Endothelial cell of umbilical vein (primary cell): Measurements from ENCODE around the gene LGALS7. TPM values are rescaled to one million over a fixed set of nuclear protein-coding genes. Genes with fewer than 3 reads are reported as not detected.

ENCODE experiments used
- BruUV-seq: library from RNA; stranded (reverse); fragments of 400-500 nt; replicated peaks from 2 replicates; lab custom pipeline; 2021; lab: Mats Ljungman, UMichigan
- CTCF ChIA-PET: fragments of 300-600, 350-600 bp; sonication (Branson Sonifier 250); formaldehyde crosslinking; loops from one replicate; lab custom pipeline; 2021; ENCODE audit warnings: antibody characterized with exemption, inconsistent platforms; lab: Charles Lee
- POLR2A ChIA-PET: fragments of 300-600, 350-600 bp; sonication (Branson Sonifier 250); formaldehyde crosslinking; loops from one replicate; lab custom pipeline; 2021; ENCODE audit warnings: antibody characterized with exemption, inconsistent platforms; lab: Charles Lee
- DNase-seq: peaks from one replicate; pipeline ENCODE4 v3.0.0-alpha.2; 2011; ENCODE audit warnings: low read depth, low spot score
- FAIRE-seq: peaks from 2 replicates; lab custom pipeline; 2011; peaks lifted over from hg19 to GRCh38; lab: Jason Lieb, UNC
- H2AFZ ChIP-seq: 2 replicates; pipeline ENCODE4 v1.6.0; 2012; ENCODE audit warnings: low read depth, low read length, control low read depth, inconsistent platforms
- H3K27ac ChIP-seq: 2 replicates; pipeline ENCODE4 v1.5.1; 2011; ENCODE audit warnings: low read depth, mild to moderate bottlenecking, control low read depth, low read length, moderate library complexity; ENCODE audit not compliant: insufficient read depth
- H3K27me3 ChIP-seq, 2 experiments: 2 replicates each; pipeline versions ENCODE4 v1.6.0 to v1.6.1; 2011; ENCODE audit warnings: low read length in 2 of 2, mixed read lengths in 1 of 2; ENCODE audit not compliant: control insufficient read depth in 2 of 2, insufficient read depth in 2 of 2
- H3K36me3 ChIP-seq, 2 experiments: 2 replicates in 1 of 2; 3 replicates in 1 of 2; pipeline ENCODE4 v1.5.1; 2011; ENCODE audit warnings: low read length in 2 of 2, mild to moderate bottlenecking in 1 of 2, moderate library complexity in 1 of 2; ENCODE audit not compliant: control insufficient read depth in 2 of 2, insufficient read depth in 2 of 2; ENCODE audit errors: extremely low read depth in 1 of 2
- H3K4me1 ChIP-seq: 3 replicates; pipeline ENCODE4 v1.5.1; 2011; ENCODE audit warnings: mild to moderate bottlenecking, low read length; ENCODE audit not compliant: control insufficient read depth, insufficient read depth; ENCODE audit errors: extremely low read depth
- H3K4me2 ChIP-seq: 2 replicates; pipeline ENCODE4 v1.6.1; 2011; ENCODE audit warnings: low read length, control low read depth, mixed read lengths; ENCODE audit not compliant: insufficient read depth
- H3K4me3 ChIP-seq, 3 experiments: fragments of 200-600 bp in 1 of 3; sonication (generic), shearing (Covaris generic) in 1 of 3; replicated peaks in 1 of 3; 2 replicates each; pipeline ENCODE4 v1.5.1; 2011 to 2016; ENCODE audit warnings: control low read depth in 3 of 3, low read length in 3 of 3, mild to moderate bottlenecking in 2 of 3, inconsistent platforms in 1 of 3, low read depth in 1 of 3, moderate library complexity in 1 of 3; ENCODE audit not compliant: insufficient read depth in 1 of 3
- H3K79me2 ChIP-seq: 2 replicates; pipeline ENCODE4 v1.6.0; 2012; ENCODE audit warnings: low read length, inconsistent platforms; ENCODE audit not compliant: control insufficient read depth, insufficient read depth
- H3K9ac ChIP-seq: replicated peaks from 2 replicates; pipeline ENCODE3; 2011; ENCODE audit warnings: low read length, control low read depth; ENCODE audit not compliant: insufficient read depth; ENCODE audit errors: extremely low read depth
- H3K9me1 ChIP-seq: replicated peaks from 3 replicates; pipeline ENCODE4 v1.6.0; 2011; ENCODE audit warnings: mild to moderate bottlenecking, low read length; ENCODE audit not compliant: control insufficient read depth, insufficient read depth; ENCODE audit errors: extremely low read depth
- H3K9me3 ChIP-seq: replicated peaks from 2 replicates; pipeline ENCODE4 v1.5.1; 2012; ENCODE audit warnings: low read length, inconsistent platforms; ENCODE audit not compliant: control insufficient read depth, insufficient read depth
- H4K20me1 ChIP-seq: replicated peaks from 2 replicates; pipeline ENCODE3; 2011; ENCODE audit warnings: mild to moderate bottlenecking, low read length; ENCODE audit not compliant: control insufficient read depth, insufficient read depth; ENCODE audit errors: extremely low read depth
- CTCF ChIP-seq, 2 donors: IDR thresholded peaks; 1 replicate in 1 of 2; 2 replicates in 1 of 2; pipeline ENCODE4 v1.5.1; 2011; ENCODE audit warnings: low read length in 2 of 2, mild to moderate bottlenecking in 2 of 2, moderate library complexity in 2 of 2, control low read depth in 1 of 2, inconsistent platforms in 1 of 2, low read depth in 1 of 2; ENCODE audit not compliant: insufficient read depth in 1 of 2; ENCODE audit errors: extremely low read depth in 1 of 2
- EZH2 ChIP-seq: IDR thresholded peaks from 2 replicates; pipeline ENCODE4 v1.6.1; 2012; ENCODE audit warnings: borderline replicate concordance, low read depth, mild to moderate bottlenecking, moderate library complexity, low read length, inconsistent platforms; ENCODE audit not compliant: severe bottlenecking
- FOS ChIP-seq: IDR thresholded peaks from 2 replicates; pipeline ENCODE4 v1.6.1; 2011; ENCODE audit warnings: mild to moderate bottlenecking, low read length, moderate library complexity, borderline replicate concordance; ENCODE audit not compliant: insufficient read depth
- GATA2 ChIP-seq: IDR thresholded peaks from 2 replicates; pipeline ENCODE4 v1.7.0; 2011; ENCODE audit warnings: low read depth, mild to moderate bottlenecking, moderate library complexity, mixed read lengths, low read length; ENCODE audit not compliant: insufficient read length, insufficient read depth
- JUN ChIP-seq: IDR thresholded peaks from 2 replicates; pipeline ENCODE4 v1.6.1; 2011; ENCODE audit warnings: borderline replicate concordance, low read depth; ENCODE audit not compliant: insufficient read length, insufficient read depth
- MYC ChIP-seq: IDR thresholded peaks from one replicate; pipeline ENCODE4 v1.6.1; 2011; ENCODE audit warnings: mild to moderate bottlenecking, low read depth, low read length
- POLR2A ChIP-seq: IDR thresholded peaks from 2 replicates; pipeline ENCODE4 v1.6.1; 2012; ENCODE audit warnings: low read depth, mild to moderate bottlenecking, control low read depth, low read length
- POLR2AphosphoS5 ChIP-seq: IDR thresholded peaks from 2 replicates; pipeline ENCODE4 v1.6.1; 2012; ENCODE audit warnings: low read depth, mild to moderate bottlenecking, control low read depth, low read length, moderate library complexity; ENCODE audit not compliant: insufficient read depth
- dilution Hi-C: fragments of 300-500 bp; cut with MboI; formaldehyde crosslinking; loops from one replicate; pipeline ENCODE4 v1.15.0; 2019; ENCODE audit warnings: low sequenced_read_pairs; ENCODE audit not compliant: extremely low pct_ligation_motif_present
- intact Hi-C: fragments of 100-400 bp; cut with micrococcal nuclease; formaldehyde crosslinking; loops from one replicate; pipeline ENCODE4 v1.10.0; 2022
- polyA plus RNA-seq, 4 experiments: library from polyadenylated mRNA; depleted of rRNA in 3 of 4; stranded (reverse) in 3 of 4; unstranded in 1 of 4; fragments of >200 nt; gene quantifications; 2 replicates each; pipeline versions ENCODE4 v1.2.1 to v1.2.3, GENCODE V29; 2011 to 2012; ENCODE audit warnings: missing spikeins in 1 of 4
- total RNA-seq: library from RNA; stranded (reverse); gene quantifications from 2 replicates; pipeline ENCODE4 v1.2.3, GENCODE V29; 2021
- TF ChIP-seq, protein P1 (sequence below): IDR thresholded peaks from 2 replicates; pipeline ENCODE4 v1.6.1; 2011; ENCODE audit not compliant: insufficient read depth, insufficient read length

LGALS7 gene
- total and polyA plus RNA-seq, 2 donors (not counting 3 experiments of a cell fraction or from before 2014, with no cell fraction given), result not detected

DNA sequence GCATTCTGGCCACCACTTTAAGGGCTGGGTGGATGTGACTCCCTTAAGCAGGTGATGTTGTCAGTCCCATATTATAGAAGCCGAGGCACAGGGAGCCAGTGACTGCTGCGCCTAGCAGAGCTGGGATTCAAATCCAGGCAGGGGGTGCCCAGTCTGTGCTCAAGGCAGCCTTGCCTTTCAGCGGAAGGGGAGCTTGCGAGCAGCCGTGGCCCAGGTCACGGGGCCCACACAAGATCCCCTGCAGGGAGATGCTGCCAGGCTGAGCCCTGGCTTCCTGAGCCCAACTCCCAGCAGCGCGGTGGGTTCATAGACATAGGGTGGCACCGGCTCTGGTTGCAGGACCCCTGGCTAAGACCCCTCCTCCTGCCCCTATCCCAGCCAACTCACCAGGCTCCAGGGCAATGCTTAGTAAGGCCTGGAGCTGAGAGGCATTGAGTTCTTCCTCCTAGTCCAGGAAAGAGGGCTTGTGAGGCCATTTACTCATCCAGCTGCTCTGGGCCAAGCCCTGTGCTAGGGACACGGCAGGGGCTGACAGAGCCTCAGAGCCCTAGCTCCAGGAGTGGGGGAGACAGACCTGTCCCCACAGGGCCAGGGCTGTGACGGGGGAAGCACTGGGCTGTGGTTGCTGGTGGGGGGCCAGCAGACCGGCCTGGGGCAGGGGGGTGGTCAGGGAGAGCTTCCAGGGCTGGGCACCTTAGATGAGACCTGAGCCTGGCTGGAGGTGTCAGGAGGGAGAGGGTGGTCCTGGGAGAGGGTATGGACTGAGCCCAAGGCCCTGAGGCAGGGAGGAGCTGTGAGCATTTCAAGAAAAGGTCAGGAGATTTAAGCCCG is 38.7 kb downstream of the LGALS7 start:
- Histone ChIP-seq H3K27ac (no peak overlapping the region), H3K4me3 (no peak overlapping the region), H2AFZ (no peak overlapping the region), H3K27me3 (no peaks in the 10 kb centered on the region), H3K36me3 (peaks cover 3 to 10% of the 10 kb centered on the region in 2 experiments), H3K9me1 (no peaks in the 10 kb centered on the region), H3K9me3 (no peaks in the 10 kb centered on the region), H4K20me1 (no peaks in the 10 kb centered on the region), H3K4me1 (peaks cover 17% of the 10 kb centered on the region), H3K9ac (no peak overlapping the region), H3K4me2 (no peak overlapping the region), H3K79me2 (no peaks in the 10 kb centered on the region)
- ChIA-PET CTCF (interaction anchor here (1.3 to 3.3 kb wide), 6 partner anchors 10 to 198 kb away, joined by 4 to 18 read pairs (median 8); partner anchors contain the start of genes MRPS12 and SARS2), POLR2A (no interaction called here)
- dilution Hi-C loops, result no loop called here
- DNase-seq (no peak), FAIRE-seq (peak; percentile 49)
- BruUV-seq, result no TSS peak
- intact Hi-C loops, result loop anchor here (5.0 kb wide), 1 partner anchor 98 kb away; the partner anchor contains the start of gene ECH1
- TF ChIP-seq EZH2, result no peak
- TF ChIP-seq POLR2A, result no peak
- no peak for TF ChIP-seq MYC
- TF ChIP-seq JUN, result no peak
- TF ChIP-seq CTCF (IDR thresholded peaks at IDR 0.05; ENCODE audit: extremely low read depth in 1 of 2, insufficient read depth in 1 of 2, low read depth in 1 of 2, low read length in 2 of 2), result no peak
- TF ChIP-seq POLR2AphosphoS5, result no peak
- TF ChIP-seq FOS, result no peak
- TF ChIP-seq GATA2, result no peak
- TF ChIP-seq, protein P1, sequence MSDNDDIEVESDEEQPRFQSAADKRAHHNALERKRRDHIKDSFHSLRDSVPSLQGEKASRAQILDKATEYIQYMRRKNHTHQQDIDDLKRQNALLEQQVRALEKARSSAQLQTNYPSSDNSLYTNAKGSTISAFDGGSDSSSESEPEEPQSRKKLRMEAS, result no peak
